HEK293 (cell line): ENCODE results near the gene TTC39A.

Experiments used
- BCL11A ChIP-seq: fragments of 450-650 bp; formaldehyde crosslinking; IDR thresholded peaks from 2 replicates; pipeline ENCODE4 v1.5.1; 2016; ENCODE audit warnings: low read depth, missing biosample characterization, missing genetic modification characterization
- EGR2 ChIP-seq: fragments of 450-650 bp; formaldehyde crosslinking; IDR thresholded peaks from 2 replicates; pipeline ENCODE4 v1.5.1; 2016; ENCODE audit warnings: low read depth, missing biosample characterization, missing genetic modification characterization
- SETDB1 ChIP-seq: IDR thresholded peaks from one replicate; pipeline ENCODE4 v1.6.1; 2017; ENCODE audit warnings: mild to moderate bottlenecking, low read length, moderate library complexity, mixed read lengths; ENCODE audit not compliant: insufficient read length
- TCF7L2 ChIP-seq: IDR thresholded peaks from 2 replicates; pipeline ENCODE4 v1.6.1; 2011; ENCODE audit warnings: low read depth, mild to moderate bottlenecking, inconsistent platforms, low read length, moderate library complexity, borderline replicate concordance
- YY2 ChIP-seq: fragments of 450-650 bp; formaldehyde crosslinking; IDR thresholded peaks from 2 replicates; pipeline ENCODE4 v1.5.1; 2016; ENCODE audit warnings: missing biosample characterization, missing genetic modification characterization
- ZBTB21 ChIP-seq: fragments of 450-650 bp; formaldehyde crosslinking; IDR thresholded peaks from 2 replicates; pipeline ENCODE4 v1.5.1; 2017; ENCODE audit warnings: missing biosample characterization, missing genetic modification characterization
- ZEB2 ChIP-seq: fragments of 450-650 bp; formaldehyde crosslinking; IDR thresholded peaks from 2 replicates; pipeline ENCODE4 v1.5.1; 2016; ENCODE audit warnings: missing biosample characterization, missing genetic modification characterization
- ZNF132 ChIP-seq: fragments of 450-650 bp; formaldehyde crosslinking; IDR thresholded peaks from 2 replicates; pipeline ENCODE4 v1.5.1; 2017; ENCODE audit warnings: missing biosample characterization, missing genetic modification characterization, borderline replicate concordance
- ZNF138 ChIP-seq: fragments of 450-650 bp; formaldehyde crosslinking; IDR thresholded peaks from 2 replicates; pipeline ENCODE4 v1.5.1; 2016; ENCODE audit warnings: missing biosample characterization, missing genetic modification characterization, borderline replicate concordance
- ZNF221 ChIP-seq: fragments of 450-650 bp; formaldehyde crosslinking; IDR thresholded peaks from 2 replicates; pipeline ENCODE4 v1.5.1; 2017; ENCODE audit warnings: missing biosample characterization, missing genetic modification characterization, borderline replicate concordance
- ZNF239 ChIP-seq: fragments of 450-650 bp; formaldehyde crosslinking; IDR thresholded peaks from 2 replicates; pipeline ENCODE4 v1.5.1; 2016; ENCODE audit warnings: missing biosample characterization, missing genetic modification characterization
- ZNF324 ChIP-seq: fragments of 450-650 bp; formaldehyde crosslinking; IDR thresholded peaks from 2 replicates; pipeline ENCODE4 v1.5.1; 2016; ENCODE audit warnings: missing biosample characterization, missing genetic modification characterization
- ZNF37A ChIP-seq: fragments of 450-650 bp; IDR thresholded peaks from 2 replicates; pipeline ENCODE4 v1.5.1; 2018; ENCODE audit warnings: missing biosample characterization, missing genetic modification characterization
- ZNF404 ChIP-seq: fragments of 450-650 bp; formaldehyde crosslinking; IDR thresholded peaks from 2 replicates; pipeline ENCODE4 v1.5.1; 2017; ENCODE audit warnings: missing biosample characterization, missing genetic modification characterization
- ZNF416 ChIP-seq: fragments of 450-650 bp; formaldehyde crosslinking; IDR thresholded peaks from 2 replicates; pipeline ENCODE4 v1.5.1; 2016; ENCODE audit warnings: missing biosample characterization, missing genetic modification characterization
- ZNF555 ChIP-seq: fragments of 450-650 bp; formaldehyde crosslinking; conservative IDR thresholded peaks from 2 replicates; pipeline ENCODE4 v1.5.1; 2017; ENCODE audit warnings: missing biosample characterization, mild to moderate bottlenecking, missing genetic modification characterization, inconsistent platforms
- ZNF561 ChIP-seq: fragments of 450-650 bp; IDR thresholded peaks from 2 replicates; pipeline ENCODE4 v1.5.1; 2018; ENCODE audit warnings: missing biosample characterization, missing genetic modification characterization, borderline replicate concordance
- ZNF658 ChIP-seq: fragments of 450-650 bp; formaldehyde crosslinking; IDR thresholded peaks from 2 replicates; pipeline ENCODE4; 2016; ENCODE audit warnings: missing biosample characterization, missing genetic modification characterization
- ZNF843 ChIP-seq: fragments of 450-650 bp; formaldehyde crosslinking; IDR thresholded peaks from 2 replicates; pipeline ENCODE4 v1.5.1; 2016; ENCODE audit warnings: missing biosample characterization, missing genetic modification characterization
- TF ChIP-seq, protein P1 (sequence below): fragments of 450-650 bp; formaldehyde crosslinking; IDR thresholded peaks from 2 replicates; pipeline ENCODE4 v1.5.1; 2017; ENCODE audit warnings: missing biosample characterization, missing genetic modification characterization
- TF ChIP-seq, protein P2 (sequence below): fragments of 450-650 bp; formaldehyde crosslinking; IDR thresholded peaks from 2 replicates; pipeline ENCODE4 v1.5.1; 2016; ENCODE audit warnings: missing biosample characterization, missing genetic modification characterization
- TF ChIP-seq, protein P3 (sequence below): fragments of 450-650 bp; formaldehyde crosslinking; conservative IDR thresholded peaks from 2 replicates; pipeline ENCODE4 v1.5.1; 2016; ENCODE audit warnings: low read depth, missing biosample characterization, missing genetic modification characterization
- TF ChIP-seq, protein P4 (sequence below): fragments of 450-650 bp; formaldehyde crosslinking; IDR thresholded peaks from 2 replicates; pipeline ENCODE4 v1.5.1; 2016; ENCODE audit warnings: missing biosample characterization, missing genetic modification characterization, low read depth
- TF ChIP-seq, protein P5 (sequence below): fragments of 450-650 bp; formaldehyde crosslinking; IDR thresholded peaks from 2 replicates; pipeline ENCODE4 v1.5.1; 2016; ENCODE audit warnings: missing biosample characterization, missing genetic modification characterization
- TF ChIP-seq, protein P6 (sequence below): fragments of 450-650 bp; formaldehyde crosslinking; IDR thresholded peaks from 2 replicates; pipeline ENCODE4 v1.5.1; 2017; ENCODE audit warnings: missing biosample characterization, missing genetic modification characterization

The TTC39A gene

DNA sequence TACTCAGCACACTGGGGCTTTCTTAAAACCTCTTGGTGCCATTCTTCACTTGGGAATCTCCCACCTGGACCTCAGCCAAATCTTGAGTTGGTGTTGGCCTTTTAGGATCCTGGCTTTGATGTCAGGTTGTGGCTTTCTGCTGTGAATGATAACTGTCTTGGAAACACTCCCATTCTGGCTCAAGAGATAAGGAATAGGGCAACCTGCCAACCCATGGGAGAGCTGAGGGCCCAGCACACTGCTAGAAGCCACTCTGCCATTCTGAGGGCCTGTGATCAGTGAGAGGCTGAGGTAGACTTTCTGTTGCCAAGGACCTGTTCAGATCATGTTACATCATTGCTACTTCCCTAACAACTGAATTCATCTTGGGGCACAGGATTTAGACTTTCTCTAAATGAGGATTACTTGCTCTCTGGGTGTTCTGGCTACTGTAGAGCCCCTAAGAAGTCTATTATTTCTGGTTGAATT lies 45.8 kb downstream of the TTC39A start (continued):
- TF ChIP-seq, protein P1, sequence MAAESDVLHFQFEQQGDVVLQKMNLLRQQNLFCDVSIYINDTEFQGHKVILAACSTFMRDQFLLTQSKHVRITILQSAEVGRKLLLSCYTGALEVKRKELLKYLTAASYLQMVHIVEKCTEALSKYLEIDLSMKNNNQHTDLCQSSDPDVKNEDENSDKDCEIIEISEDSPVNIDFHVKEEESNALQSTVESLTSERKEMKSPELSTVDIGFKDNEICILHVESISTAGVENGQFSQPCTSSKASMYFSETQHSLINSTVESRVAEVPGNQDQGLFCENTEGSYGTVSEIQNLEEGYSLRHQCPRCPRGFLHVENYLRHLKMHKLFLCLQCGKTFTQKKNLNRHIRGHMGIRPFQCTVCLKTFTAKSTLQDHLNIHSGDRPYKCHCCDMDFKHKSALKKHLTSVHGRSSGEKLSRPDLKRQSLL (tag by site-specific recombination): no peak
- no peak for TF ChIP-seq SETDB1
- no peak for TF ChIP-seq EGR2
- TF ChIP-seq ZNF404 (tag by site-specific recombination): no peak
- TF ChIP-seq, protein P2, sequence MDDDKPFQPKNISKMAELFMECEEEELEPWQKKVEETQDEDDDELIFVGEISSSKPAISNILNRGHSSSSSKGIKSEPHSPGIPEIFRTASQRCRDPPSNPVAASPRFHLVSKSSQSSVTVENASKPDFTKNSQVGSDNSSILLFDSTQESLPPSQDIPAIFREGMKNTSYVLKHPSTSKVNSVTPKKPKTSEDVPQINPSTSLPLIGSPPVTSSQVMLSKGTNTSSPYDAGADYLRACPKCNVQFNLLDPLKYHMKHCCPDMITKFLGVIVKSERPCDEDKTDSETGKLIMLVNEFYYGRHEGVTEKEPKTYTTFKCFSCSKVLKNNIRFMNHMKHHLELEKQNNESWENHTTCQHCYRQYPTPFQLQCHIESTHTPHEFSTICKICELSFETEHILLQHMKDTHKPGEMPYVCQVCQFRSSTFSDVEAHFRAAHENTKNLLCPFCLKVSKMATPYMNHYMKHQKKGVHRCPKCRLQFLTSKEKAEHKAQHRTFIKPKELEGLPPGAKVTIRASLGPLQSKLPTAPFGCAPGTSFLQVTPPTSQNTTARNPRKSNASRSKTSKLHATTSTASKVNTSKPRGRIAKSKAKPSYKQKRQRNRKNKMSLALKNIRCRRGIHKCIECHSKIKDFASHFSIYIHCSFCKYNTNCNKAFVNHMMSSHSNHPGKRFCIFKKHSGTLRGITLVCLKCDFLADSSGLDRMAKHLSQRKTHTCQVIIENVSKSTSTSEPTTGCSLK (tag by site-specific recombination): no peak
- TF ChIP-seq, protein P3, sequence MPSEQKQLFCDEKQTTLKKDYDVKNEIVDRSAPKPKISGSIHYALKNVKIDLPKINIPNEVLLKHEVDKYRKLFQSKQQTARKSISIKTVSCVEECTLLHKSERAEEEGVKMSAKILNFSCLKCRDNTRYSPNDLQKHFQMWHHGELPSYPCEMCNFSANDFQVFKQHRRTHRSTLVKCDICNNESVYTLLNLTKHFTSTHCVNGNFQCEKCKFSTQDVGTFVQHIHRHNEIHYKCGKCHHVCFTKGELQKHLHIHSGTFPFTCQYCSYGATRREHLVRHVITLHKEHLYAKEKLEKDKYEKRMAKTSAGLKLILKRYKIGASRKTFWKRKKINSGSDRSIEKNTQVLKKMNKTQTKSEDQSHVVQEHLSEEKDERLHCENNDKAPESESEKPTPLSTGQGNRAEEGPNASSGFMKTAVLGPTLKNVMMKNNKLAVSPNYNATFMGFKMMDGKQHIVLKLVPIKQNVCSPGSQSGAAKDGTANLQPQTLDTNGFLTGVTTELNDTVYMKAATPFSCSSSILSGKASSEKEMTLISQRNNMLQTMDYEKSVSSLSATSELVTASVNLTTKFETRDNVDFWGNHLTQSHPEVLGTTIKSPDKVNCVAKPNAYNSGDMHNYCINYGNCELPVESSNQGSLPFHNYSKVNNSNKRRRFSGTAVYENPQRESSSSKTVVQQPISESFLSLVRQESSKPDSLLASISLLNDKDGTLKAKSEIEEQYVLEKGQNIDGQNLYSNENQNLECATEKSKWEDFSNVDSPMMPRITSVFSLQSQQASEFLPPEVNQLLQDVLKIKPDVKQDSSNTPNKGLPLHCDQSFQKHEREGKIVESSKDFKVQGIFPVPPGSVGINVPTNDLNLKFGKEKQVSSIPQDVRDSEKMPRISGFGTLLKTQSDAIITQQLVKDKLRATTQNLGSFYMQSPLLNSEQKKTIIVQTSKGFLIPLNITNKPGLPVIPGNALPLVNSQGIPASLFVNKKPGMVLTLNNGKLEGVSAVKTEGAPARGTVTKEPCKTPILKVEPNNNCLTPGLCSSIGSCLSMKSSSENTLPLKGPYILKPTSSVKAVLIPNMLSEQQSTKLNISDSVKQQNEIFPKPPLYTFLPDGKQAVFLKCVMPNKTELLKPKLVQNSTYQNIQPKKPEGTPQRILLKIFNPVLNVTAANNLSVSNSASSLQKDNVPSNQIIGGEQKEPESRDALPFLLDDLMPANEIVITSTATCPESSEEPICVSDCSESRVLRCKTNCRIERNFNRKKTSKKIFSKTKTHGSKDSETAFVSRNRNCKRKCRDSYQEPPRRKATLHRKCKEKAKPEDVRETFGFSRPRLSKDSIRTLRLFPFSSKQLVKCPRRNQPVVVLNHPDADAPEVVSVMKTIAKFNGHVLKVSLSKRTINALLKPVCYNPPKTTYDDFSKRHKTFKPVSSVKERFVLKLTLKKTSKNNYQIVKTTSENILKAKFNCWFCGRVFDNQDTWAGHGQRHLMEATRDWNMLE: no peak; the same call in 1 of the 2 replicates
- peak; percentile 70; the same call in 1 of the 2 replicates for TF ChIP-seq ZBTB21
- no peak for TF ChIP-seq BCL11A (tag by site-specific recombination)
- no peak for TF ChIP-seq ZNF239
- TF ChIP-seq ZNF555 (tag by site-specific recombination): no peak
- TF ChIP-seq ZNF324 (tag by site-specific recombination): peak; percentile 52; the same call in 1 of the 2 replicates
- TF ChIP-seq ZEB2: peak; percentile 80; the same call in 1 of the 2 replicates
- no peak for TF ChIP-seq ZNF37A (tag by site-specific recombination)
- TF ChIP-seq ZNF561 (tag by site-specific recombination): peak; percentile 47; the same call in 1 of the 2 replicates
- TF ChIP-seq TCF7L2: peak; percentile 87
- TF ChIP-seq ZNF221 (tag by site-specific recombination): no peak
- TF ChIP-seq, protein P4, sequence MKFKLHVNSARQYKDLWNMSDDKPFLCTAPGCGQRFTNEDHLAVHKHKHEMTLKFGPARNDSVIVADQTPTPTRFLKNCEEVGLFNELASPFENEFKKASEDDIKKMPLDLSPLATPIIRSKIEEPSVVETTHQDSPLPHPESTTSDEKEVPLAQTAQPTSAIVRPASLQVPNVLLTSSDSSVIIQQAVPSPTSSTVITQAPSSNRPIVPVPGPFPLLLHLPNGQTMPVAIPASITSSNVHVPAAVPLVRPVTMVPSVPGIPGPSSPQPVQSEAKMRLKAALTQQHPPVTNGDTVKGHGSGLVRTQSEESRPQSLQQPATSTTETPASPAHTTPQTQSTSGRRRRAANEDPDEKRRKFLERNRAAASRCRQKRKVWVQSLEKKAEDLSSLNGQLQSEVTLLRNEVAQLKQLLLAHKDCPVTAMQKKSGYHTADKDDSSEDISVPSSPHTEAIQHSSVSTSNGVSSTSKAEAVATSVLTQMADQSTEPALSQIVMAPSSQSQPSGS (tag by site-specific recombination): no peak
- TF ChIP-seq, protein P5, sequence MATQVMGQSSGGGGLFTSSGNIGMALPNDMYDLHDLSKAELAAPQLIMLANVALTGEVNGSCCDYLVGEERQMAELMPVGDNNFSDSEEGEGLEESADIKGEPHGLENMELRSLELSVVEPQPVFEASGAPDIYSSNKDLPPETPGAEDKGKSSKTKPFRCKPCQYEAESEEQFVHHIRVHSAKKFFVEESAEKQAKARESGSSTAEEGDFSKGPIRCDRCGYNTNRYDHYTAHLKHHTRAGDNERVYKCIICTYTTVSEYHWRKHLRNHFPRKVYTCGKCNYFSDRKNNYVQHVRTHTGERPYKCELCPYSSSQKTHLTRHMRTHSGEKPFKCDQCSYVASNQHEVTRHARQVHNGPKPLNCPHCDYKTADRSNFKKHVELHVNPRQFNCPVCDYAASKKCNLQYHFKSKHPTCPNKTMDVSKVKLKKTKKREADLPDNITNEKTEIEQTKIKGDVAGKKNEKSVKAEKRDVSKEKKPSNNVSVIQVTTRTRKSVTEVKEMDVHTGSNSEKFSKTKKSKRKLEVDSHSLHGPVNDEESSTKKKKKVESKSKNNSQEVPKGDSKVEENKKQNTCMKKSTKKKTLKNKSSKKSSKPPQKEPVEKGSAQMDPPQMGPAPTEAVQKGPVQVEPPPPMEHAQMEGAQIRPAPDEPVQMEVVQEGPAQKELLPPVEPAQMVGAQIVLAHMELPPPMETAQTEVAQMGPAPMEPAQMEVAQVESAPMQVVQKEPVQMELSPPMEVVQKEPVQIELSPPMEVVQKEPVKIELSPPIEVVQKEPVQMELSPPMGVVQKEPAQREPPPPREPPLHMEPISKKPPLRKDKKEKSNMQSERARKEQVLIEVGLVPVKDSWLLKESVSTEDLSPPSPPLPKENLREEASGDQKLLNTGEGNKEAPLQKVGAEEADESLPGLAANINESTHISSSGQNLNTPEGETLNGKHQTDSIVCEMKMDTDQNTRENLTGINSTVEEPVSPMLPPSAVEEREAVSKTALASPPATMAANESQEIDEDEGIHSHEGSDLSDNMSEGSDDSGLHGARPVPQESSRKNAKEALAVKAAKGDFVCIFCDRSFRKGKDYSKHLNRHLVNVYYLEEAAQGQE: no peak
- TF ChIP-seq, protein P6, sequence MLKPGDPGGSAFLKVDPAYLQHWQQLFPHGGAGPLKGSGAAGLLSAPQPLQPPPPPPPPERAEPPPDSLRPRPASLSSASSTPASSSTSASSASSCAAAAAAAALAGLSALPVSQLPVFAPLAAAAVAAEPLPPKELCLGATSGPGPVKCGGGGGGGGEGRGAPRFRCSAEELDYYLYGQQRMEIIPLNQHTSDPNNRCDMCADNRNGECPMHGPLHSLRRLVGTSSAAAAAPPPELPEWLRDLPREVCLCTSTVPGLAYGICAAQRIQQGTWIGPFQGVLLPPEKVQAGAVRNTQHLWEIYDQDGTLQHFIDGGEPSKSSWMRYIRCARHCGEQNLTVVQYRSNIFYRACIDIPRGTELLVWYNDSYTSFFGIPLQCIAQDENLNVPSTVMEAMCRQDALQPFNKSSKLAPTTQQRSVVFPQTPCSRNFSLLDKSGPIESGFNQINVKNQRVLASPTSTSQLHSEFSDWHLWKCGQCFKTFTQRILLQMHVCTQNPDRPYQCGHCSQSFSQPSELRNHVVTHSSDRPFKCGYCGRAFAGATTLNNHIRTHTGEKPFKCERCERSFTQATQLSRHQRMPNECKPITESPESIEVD (tag by site-specific recombination): peak; percentile 78
- TF ChIP-seq ZNF843 (tag by site-specific recombination): peak; percentile 89
- no peak for TF ChIP-seq ZNF416 (tag by site-specific recombination)
- TF ChIP-seq ZNF658: no peak
- TF ChIP-seq YY2 (tag by site-specific recombination): no peak
- TF ChIP-seq ZNF132 (tag by site-specific recombination): no peak
- no peak for TF ChIP-seq ZNF138 (tag by site-specific recombination)
